ENCODE data around the gene PCSK1.
A peak's percentile ranks its signal among the peaks of the same experiment; 100 is the strongest.

PCSK1 gene

DNA sequence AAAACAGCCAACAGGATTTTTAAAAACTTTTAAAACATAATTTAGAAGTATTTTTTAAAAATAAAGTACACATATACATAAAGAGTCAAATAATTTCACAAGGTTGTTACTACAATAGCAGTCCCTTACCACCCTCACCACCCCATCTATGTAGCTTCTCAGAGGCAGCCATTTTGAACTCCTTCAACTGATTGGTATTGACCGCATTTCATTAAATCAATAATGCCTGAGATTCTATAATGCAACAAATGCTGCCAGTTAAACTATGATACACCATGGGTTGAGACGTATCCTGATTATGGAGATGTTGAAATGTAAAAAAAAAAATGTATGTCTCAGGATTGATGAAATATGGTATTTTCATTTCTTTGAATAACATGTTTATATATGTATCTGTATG lies 78.8 kb downstream of the PCSK1 start:
- DNase-seq (ENCODE audit: low read depth) = no peak
- no peak overlapping the region for H3K4me3 ChIP-seq (ENCODE audit: low read depth, low read length)
- TF ChIP-seq, protein P1, sequence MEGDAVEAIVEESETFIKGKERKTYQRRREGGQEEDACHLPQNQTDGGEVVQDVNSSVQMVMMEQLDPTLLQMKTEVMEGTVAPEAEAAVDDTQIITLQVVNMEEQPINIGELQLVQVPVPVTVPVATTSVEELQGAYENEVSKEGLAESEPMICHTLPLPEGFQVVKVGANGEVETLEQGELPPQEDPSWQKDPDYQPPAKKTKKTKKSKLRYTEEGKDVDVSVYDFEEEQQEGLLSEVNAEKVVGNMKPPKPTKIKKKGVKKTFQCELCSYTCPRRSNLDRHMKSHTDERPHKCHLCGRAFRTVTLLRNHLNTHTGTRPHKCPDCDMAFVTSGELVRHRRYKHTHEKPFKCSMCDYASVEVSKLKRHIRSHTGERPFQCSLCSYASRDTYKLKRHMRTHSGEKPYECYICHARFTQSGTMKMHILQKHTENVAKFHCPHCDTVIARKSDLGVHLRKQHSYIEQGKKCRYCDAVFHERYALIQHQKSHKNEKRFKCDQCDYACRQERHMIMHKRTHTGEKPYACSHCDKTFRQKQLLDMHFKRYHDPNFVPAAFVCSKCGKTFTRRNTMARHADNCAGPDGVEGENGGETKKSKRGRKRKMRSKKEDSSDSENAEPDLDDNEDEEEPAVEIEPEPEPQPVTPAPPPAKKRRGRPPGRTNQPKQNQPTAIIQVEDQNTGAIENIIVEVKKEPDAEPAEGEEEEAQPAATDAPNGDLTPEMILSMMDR (IDR thresholded peaks at IDR 0.05; ENCODE audit: low read depth, low read length, missing control alignments) = no peak

DNA sequence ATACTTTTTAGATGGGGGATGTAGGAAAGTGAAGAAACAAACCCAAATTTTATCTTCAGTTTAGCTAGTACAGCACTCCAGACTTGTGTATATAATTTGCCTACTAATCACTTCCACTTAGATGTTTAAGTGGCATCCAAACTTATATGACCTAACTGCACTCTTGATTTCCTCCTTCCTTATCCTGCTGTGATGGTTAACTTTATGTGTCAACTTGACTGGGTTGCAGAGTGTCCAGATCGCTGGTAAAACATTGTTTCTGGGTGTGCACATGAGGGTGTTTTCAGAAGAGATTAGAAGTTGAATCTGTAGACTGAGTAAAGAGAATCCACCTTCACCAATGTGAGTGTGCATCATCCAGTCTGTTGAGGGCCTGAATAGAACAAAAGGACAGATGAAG lies 79.8 kb downstream of the PCSK1 start:
- no peak for DNase-seq (ENCODE audit: low read depth)
- TF ChIP-seq, protein P1 (IDR thresholded peaks at IDR 0.05; ENCODE audit: low read depth, low read length, missing control alignments) = no peak

DNA sequence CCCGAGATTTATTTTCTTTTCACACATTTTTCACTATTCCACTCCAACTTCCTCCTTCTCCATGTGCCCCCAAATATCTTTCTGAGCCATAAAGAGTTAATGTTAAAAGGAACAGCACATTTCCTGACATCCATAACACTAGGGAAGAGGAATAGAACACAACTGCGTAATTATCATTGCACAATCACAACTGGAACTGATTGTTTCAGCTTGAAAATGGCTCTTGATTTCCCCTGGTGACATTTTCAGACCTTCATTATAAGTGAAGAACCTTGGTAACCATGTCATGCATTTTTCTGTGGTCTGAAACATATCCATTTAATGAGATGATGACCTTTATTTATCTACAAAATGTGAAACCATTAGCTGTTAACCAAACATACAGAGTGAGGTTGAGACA lies 82.4 kb downstream of the PCSK1 start:
- H3K4me3 ChIP-seq (ENCODE audit: low read depth, low read length) = no peak overlapping the region
- no peak for DNase-seq (ENCODE audit: low read depth)
- TF ChIP-seq, protein P1 (IDR thresholded peaks at IDR 0.05; ENCODE audit: low read depth, low read length, missing control alignments) = no peak

More for the DNA sequence above, 79.8 kb downstream of the PCSK1 start:
- no peak overlapping the region for H3K4me3 ChIP-seq (ENCODE audit: low read depth, low read length)

DNA sequence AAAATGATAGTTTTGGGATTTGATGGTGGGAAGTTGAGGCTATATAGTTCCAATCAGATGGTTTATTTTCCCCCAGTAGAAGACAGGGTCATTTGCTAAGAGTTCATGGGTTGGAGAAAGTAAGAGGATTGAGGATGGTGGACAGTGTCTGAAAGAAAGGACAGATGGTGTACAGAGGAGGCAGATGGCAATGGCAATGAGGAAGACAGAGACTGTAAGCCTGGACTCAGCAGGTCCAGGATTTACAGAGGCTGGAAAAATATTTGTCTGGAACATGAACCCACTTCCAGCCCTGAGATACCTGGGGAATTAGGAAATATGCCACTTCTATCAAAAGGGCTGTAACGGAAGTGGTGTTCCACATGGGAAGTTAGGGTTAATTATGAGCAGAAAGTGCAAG lies 84.5 kb downstream of the PCSK1 start:
- TF ChIP-seq, protein P1 (IDR thresholded peaks at IDR 0.05; ENCODE audit: low read depth, low read length, missing control alignments) = no peak
- H3K4me3 ChIP-seq (ENCODE audit: low read depth, low read length) = no peak overlapping the region

DNA sequence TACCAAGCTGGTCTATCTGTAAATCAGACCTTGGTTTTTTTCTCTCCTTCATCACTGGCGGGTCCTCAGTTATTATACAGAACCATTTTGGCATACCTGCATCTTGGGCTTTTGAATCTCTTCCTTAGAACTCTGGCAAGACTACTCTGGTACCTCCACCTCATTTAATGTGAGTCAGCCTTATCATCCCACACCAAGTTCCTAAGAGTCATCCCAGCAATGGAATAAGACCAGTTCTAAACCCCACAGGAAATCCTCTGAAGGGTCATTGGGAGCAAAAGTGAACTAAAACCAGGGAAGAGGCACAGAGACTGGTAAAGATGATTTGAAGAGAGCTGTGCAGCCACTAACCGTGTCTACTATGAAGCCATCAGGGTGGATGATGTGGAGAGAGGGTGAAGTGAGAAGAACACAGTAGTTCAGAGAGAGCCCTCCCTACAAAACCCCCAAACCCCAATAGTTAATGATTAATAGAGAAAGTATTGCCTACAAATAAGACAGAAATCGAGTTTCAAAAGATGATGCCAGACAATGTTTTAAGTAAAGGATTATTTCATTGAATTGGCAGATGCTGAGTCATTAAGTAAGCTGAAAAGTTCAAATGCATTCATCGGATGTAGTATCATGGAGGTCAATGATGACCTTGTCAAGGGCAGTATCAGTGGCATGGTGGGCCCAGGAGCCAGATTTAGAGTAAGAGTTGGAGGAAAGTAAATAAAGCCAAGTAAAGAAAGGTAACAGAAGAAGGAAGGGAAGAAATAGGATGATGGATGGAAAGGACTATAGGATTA lies 85.4 kb downstream of the PCSK1 start:
- DNase-seq (ENCODE audit: low read depth) = no peak
- TF ChIP-seq, protein P1 (IDR thresholded peaks at IDR 0.05; ENCODE audit: low read depth, low read length, missing control alignments) = no peak

More for the DNA sequence above, 84.5 kb downstream of the PCSK1 start:
- no peak for DNase-seq (ENCODE audit: low read depth)

DNA sequence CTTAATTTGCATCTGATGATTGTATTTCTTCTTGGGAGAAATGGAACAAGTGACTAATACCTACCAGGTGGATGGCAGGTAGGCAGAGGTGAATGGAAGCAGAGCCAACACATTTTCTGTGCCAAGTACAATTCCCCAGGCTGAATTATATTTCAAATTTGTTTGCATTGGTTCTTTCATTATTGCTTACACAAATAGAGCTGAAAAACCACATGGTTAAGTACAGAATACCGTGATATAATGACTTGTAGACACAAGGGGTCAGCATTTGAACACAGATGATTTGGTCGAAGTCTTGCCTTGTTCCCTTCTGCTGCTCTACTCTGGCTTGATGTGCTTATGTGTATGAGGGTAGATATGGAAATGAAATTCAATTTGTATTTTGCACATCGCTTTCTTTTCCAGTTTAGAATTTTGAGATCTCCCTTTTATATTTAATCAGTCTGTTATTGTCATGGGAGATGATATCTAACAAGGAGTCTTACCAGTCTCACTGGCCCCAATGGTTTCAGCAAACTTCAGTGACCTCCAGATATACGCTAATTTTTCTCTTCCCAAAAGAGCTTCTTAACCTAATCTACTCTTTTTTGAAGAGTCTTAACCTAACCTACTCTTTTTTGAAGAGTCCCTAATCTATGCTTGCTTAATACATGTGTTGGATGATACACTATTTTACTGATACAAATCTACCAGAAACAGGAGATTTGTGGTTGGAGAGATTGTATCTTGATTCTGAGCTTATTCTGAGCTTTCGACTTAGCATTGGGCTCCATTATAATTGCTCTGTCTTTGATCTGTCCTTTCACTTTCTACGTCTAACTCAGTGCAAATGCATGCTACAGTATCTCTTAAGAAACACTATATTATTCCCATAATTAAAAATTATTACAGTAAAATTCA lies 88.1 kb downstream of the PCSK1 start:
- peak; percentile 67 for DNase-seq (ENCODE audit: low read depth)
- H3K4me3 ChIP-seq (ENCODE audit: low read depth, low read length) = no peak overlapping the region
- TF ChIP-seq, protein P1 (IDR thresholded peaks at IDR 0.05; ENCODE audit: low read depth, low read length, missing control alignments) = peak; percentile 56

More for the DNA sequence above, 85.4 kb downstream of the PCSK1 start:
- H3K4me3 ChIP-seq (ENCODE audit: low read depth, low read length) = no peak overlapping the region

Data from GM12864 (cell line).